ENCODE measurements around the gene MMP25.

MMP25 gene

DNA sequence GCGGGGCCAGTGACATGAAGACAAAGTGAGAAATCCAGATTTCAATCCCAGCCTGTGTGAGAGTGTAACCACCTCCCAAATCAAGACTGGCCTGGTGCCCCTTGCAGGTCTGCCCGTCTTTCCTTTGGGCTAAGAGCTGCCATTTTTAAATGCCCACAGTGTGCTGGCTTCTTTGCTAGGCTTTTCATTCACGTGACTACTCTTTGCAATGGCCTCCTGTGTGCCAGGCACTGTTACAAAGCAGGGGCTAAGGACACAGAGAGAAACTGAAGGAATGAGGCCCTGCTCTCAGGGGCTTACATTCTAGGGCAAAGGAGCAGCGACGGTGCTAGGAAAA lies 53.0 kb downstream of the MMP25 start:
- H3K4me1 ChIP-seq (ENCODE audit: control insufficient read depth, insufficient read depth, low read length, poor library complexity, severe bottlenecking): peaks cover 5% of the 10 kb centered on the region
- H3K9me3 ChIP-seq (ENCODE audit: control insufficient read depth, low read length): no peaks in the 10 kb centered on the region
- 18 to 29% methylated on average over 2 to 3 of the region's 5 CpGs for WGBS, 2 experiments (ENCODE audit: insufficient coverage in 2 of 2)
- peak overlapping the region; percentile 24 for H3K4me3 ChIP-seq (ENCODE audit: extremely low read depth, insufficient read depth, low read length, poor library complexity, severe bottlenecking)
- H3K36me3 ChIP-seq (ENCODE audit: control insufficient read depth, insufficient read depth, low read length): no peaks in the 10 kb centered on the region
- H3K27ac ChIP-seq (ENCODE audit: low read depth, low read length, severe bottlenecking): no peak overlapping the region

DNA sequence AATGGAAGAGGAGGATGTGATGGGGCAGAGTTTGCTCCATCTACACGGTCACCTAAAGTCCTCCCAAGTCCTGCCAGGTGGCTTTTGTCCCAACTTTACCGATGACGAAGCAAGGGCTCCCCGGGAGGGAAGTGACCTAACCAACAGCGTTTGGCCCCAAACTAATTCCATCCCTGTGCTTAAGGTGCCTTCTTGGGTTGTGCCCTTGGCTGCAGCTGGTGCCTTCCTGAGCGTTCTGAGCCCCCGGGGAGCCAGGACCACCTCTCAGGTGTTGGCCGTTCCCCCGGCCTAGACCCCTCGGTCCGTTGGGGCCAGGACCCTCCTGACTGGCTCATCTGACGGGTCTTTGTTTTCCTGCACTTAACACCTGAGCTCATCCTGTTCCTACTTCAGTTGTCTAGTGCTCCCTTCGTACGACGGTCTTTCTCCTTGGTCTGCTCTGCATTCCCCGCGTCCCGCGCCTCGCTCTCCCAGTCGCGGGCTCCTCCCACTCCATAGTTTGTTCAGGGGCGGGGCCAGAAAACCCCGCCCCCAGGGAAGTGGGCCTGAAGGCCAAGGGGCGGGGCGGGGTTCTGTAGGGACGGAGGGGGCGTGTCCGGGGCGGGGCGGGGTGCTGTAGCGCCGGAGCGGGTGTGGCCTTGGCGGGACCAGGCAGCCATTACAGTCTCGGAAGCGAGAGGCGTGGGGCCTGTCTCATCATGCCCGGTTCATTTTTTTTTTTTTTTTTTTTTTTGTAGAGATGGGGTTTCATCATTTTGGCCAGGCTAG lies 53.6 kb downstream of the MMP25 start:
- WGBS, 2 experiments (ENCODE audit: insufficient coverage in 2 of 2): 4 to 6% methylated on average over 12 to 15 of the region's 39 CpGs
- H3K27ac ChIP-seq (ENCODE audit: low read depth, low read length, severe bottlenecking): no peak overlapping the region
- peak overlapping the region; percentile 24 for H3K4me3 ChIP-seq (ENCODE audit: extremely low read depth, insufficient read depth, low read length, poor library complexity, severe bottlenecking)
- no peaks in the 10 kb centered on the region for H3K9me3 ChIP-seq (ENCODE audit: control insufficient read depth, low read length)
- peaks cover 5% of the 10 kb centered on the region for H3K4me1 ChIP-seq (ENCODE audit: control insufficient read depth, insufficient read depth, low read length, poor library complexity, severe bottlenecking)
- H3K36me3 ChIP-seq (ENCODE audit: control insufficient read depth, insufficient read depth, low read length): no peaks in the 10 kb centered on the region

DNA sequence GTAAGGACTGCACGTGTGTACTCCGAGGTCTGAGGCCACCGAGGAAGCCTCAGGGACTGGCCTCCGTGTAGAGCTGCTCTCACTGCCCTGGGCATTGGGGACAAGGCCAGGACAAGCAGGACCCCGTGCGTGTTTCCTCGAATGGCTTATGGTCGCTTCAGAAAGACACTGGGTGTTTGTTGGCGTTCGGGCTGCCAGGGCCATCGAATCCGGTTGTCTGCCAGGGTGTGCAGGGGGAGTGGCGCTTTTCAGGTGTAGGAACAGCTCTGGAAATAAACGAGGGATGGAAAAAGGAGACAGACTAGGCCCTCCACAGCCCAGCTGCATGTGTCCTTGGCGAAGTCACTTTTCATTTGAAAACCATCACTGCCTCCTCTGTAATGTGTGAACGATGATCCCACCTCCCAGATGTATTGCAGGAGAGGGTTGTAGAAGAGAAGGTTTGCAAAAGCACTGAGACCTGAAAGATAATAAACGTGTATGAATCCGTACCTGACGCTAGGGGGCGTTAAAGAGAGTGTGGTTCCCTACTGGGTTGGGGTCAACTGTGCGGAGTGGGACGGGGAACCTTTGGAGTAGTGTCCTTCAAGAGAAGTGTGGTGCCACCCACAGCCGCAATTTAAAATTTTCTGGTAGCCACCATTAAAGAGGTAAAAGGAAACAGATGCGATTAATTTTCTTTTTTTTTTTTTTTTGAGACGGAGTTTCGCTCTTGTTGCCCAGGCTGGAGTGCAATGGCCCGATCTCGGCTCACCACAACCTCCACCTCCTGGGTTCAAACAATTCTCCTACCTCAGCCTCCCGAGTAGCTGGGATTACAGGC lies 54.9 kb downstream of the MMP25 start:
- Histone ChIP-seq H3K36me3 (ENCODE audit: control insufficient read depth, insufficient read depth, low read length) (no peaks in the 10 kb centered on the region), H3K27ac (ENCODE audit: low read depth, low read length, severe bottlenecking) (no peak overlapping the region), H3K9me3 (ENCODE audit: control insufficient read depth, low read length) (no peaks in the 10 kb centered on the region), H3K4me1 (ENCODE audit: control insufficient read depth, insufficient read depth, low read length, poor library complexity, severe bottlenecking) (peaks cover 10% of the 10 kb centered on the region), H3K4me3 (ENCODE audit: extremely low read depth, insufficient read depth, low read length, poor library complexity, severe bottlenecking) (no peak overlapping the region)
- 74 to 75% methylated on average over 20 to 22 of the region's 29 CpGs for WGBS, 2 experiments (ENCODE audit: insufficient coverage in 2 of 2)

- Histone ChIP-seq H3K4me1 (ENCODE audit: control insufficient read depth, insufficient read depth, low read length, poor library complexity, severe bottlenecking) (peaks cover 10% of the 10 kb centered on the region), H3K36me3 (ENCODE audit: control insufficient read depth, insufficient read depth, low read length) (no peaks in the 10 kb centered on the region), H3K4me3 (ENCODE audit: extremely low read depth, insufficient read depth, low read length, poor library complexity, severe bottlenecking) (no peak overlapping the region), H3K27ac (ENCODE audit: low read depth, low read length, severe bottlenecking) (no peak overlapping the region), H3K9me3 (ENCODE audit: control insufficient read depth, low read length) (no peaks in the 10 kb centered on the region)
- 60 to 61% methylated on average over 19 to 23 of the region's 27 CpGs for WGBS, 2 experiments (ENCODE audit: insufficient coverage in 2 of 2)
These were observed 55.6 kb downstream of the MMP25 start for GRCh38 chr16:3101841-3102470.

- Histone ChIP-seq H3K4me1 (ENCODE audit: control insufficient read depth, insufficient read depth, low read length, poor library complexity, severe bottlenecking) (peaks cover 5% of the 10 kb centered on the region), H3K9me3 (ENCODE audit: control insufficient read depth, low read length) (no peaks in the 10 kb centered on the region), H3K36me3 (ENCODE audit: control insufficient read depth, insufficient read depth, low read length) (no peaks in the 10 kb centered on the region), H3K4me3 (ENCODE audit: extremely low read depth, insufficient read depth, low read length, poor library complexity, severe bottlenecking) (peak overlapping the region; percentile 60), H3K27ac (ENCODE audit: low read depth, low read length, severe bottlenecking) (no peak overlapping the region)
- WGBS, 2 experiments (ENCODE audit: insufficient coverage in 2 of 2): 1 to 2% methylated on average over 58 to 74 of the region's 74 CpGs
These were observed 60.0 kb downstream of the MMP25 start for GRCh38 chr16:3106205-3106928.

Data from mesodermal cell (in vitro differentiated cells).